22Rv1 (cell line): ENCODE results near the gene ING3.

ENCODE experiments used
- ZFX ChIP-seq: fragments of 450-650 bp; IDR thresholded peaks from 2 replicates; pipeline ENCODE4 v1.6.1; 2017; ENCODE audit warnings: antibody characterized with exemption, borderline replicate concordance
- TF ChIP-seq, protein P1 (sequence below): fragments of 450-650 bp; IDR thresholded peaks from 2 replicates; pipeline ENCODE4 v1.5.1; 2017; ENCODE audit warnings: mild to moderate bottlenecking

DNA sequence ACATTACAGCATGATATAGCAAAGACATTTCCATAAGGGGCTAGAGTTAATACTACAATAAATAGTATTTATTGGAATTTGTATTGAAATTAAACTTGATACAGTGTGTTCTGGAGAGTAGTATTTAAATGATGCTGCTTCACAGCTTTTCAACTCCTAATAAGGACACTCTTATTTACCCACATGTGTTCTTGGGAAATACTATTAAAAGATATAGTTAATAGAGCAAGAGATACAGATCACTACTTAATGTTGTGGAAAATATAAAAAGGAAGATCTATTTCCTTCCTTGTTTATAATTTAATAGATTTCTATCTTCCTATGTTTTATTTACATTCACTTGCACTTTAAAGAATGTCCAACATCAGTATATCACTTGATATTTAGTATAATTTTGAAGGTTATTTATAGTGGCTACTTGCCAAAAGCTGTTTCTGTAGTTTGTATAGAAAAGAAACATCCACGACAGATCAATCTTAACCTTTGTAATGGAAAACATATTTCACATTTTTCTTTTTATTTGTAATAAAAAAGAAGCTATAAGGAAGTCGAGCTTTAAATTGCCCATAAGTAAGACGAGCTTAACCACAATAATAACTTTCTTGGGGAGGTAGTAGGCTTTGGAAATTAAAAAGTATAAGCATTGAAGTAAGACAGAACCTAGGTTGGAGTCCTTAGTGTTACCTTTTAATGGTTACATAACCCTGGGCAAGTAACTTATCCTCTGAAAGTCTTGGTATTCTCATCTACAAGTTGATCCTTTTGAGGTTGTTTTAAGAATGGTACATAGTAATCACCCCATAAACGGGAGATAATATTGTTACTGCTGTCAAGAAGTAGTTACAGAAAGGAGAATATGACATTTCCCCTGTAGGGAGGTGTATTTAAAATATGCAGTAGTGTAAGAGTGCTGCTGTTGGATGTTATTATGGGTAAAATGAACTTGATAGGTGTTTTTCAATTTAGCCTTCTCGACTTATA lies 70.7 kb downstream of the ING3 start:
- TF ChIP-seq, protein P1, sequence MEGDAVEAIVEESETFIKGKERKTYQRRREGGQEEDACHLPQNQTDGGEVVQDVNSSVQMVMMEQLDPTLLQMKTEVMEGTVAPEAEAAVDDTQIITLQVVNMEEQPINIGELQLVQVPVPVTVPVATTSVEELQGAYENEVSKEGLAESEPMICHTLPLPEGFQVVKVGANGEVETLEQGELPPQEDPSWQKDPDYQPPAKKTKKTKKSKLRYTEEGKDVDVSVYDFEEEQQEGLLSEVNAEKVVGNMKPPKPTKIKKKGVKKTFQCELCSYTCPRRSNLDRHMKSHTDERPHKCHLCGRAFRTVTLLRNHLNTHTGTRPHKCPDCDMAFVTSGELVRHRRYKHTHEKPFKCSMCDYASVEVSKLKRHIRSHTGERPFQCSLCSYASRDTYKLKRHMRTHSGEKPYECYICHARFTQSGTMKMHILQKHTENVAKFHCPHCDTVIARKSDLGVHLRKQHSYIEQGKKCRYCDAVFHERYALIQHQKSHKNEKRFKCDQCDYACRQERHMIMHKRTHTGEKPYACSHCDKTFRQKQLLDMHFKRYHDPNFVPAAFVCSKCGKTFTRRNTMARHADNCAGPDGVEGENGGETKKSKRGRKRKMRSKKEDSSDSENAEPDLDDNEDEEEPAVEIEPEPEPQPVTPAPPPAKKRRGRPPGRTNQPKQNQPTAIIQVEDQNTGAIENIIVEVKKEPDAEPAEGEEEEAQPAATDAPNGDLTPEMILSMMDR, result no peak
- TF ChIP-seq ZFX, result no peak
